GM12864 (cell line): Measurements from ENCODE around the gene UBAC2.

Source experiments
- DNase-seq: peaks from one replicate; pipeline ENCODE4 v3.0.0-alpha.2; 2011; ENCODE audit warnings: low read depth
- H3K4me3 ChIP-seq: 2 replicates; pipeline ENCODE4 v1.5.1; 2011; ENCODE audit warnings: mild to moderate bottlenecking, low read depth, low read length, control low read depth
- CTCF ChIP-seq: IDR thresholded peaks from 2 replicates; pipeline ENCODE4 v1.5.1; 2011; ENCODE audit warnings: low read depth, mild to moderate bottlenecking, moderate library complexity, low read length, control low read depth, inconsistent platforms; ENCODE audit errors: missing control alignments

UBAC2 gene

GRCh38 chr13:99185606-99186005 lies 15.0 kb upstream of the UBAC2 start:
- no peak for DNase-seq
- H3K4me3 ChIP-seq: no peak overlapping the region
- TF ChIP-seq CTCF: no peak

GRCh38 chr13:99190147-99190985 lies 10.3 kb upstream of the UBAC2 start:
- no peak for TF ChIP-seq CTCF
- no peak overlapping the region for H3K4me3 ChIP-seq
- no peak for DNase-seq

- TF ChIP-seq CTCF: no peak
- no peak for DNase-seq
- H3K4me3 ChIP-seq: no peak overlapping the region
These were observed 9.2 kb upstream of the UBAC2 start for GRCh38 chr13:99191336-99191899.

- no peak overlapping the region for H3K4me3 ChIP-seq
- TF ChIP-seq CTCF: no peak
- no peak for DNase-seq
These were observed 8.7 kb upstream of the UBAC2 start for GRCh38 chr13:99191900-99192399.

- no peak overlapping the region for H3K4me3 ChIP-seq
- TF ChIP-seq CTCF: no peak
These were observed 8.2 kb upstream of the UBAC2 start for GRCh38 chr13:99192480-99192879.

GRCh38 chr13:99193152-99193551 lies 7.5 kb upstream of the UBAC2 start:
- no peak overlapping the region for H3K4me3 ChIP-seq
- no peak for DNase-seq
- TF ChIP-seq CTCF: no peak

More at GRCh38 chr13:99192480-99192879, 8.2 kb upstream of the UBAC2 start:
- no peak for DNase-seq
